Karpas-422 (cell line): ENCODE measurements around the gene SYTL5. TPM values are rescaled to one million over a fixed set of nuclear protein-coding genes. Genes with fewer than 3 reads are reported as not detected.

Experiments used
- DNase-seq: peaks from one replicate; pipeline ENCODE4 v3.0.0-alpha.2; 2015
- H2AFZ ChIP-seq: fragments of 200-600 bp; sonication (generic); 2 replicates; pipeline ENCODE4 v1.6.1; 2014; ENCODE audit warnings: antibody characterized with exemption, low read length, mixed read lengths
- H3K27ac ChIP-seq: fragments of 200-600 bp; sonication (generic); 2 replicates; pipeline ENCODE4 v1.5.1; 2014; ENCODE audit warnings: mild to moderate bottlenecking, low read length, moderate library complexity
- H3K27me3 ChIP-seq: fragments of 200-600 bp; sonication (generic); 2 replicates; pipeline ENCODE4 v1.6.1; 2014; ENCODE audit warnings: low read length, mixed read lengths
- H3K36me3 ChIP-seq: fragments of 200-600 bp; sonication (generic); 2 replicates; pipeline ENCODE4 v1.6.1; 2014; ENCODE audit warnings: low read length, mixed read lengths; ENCODE audit not compliant: insufficient read depth
- H3K4me1 ChIP-seq: fragments of 200-600 bp; sonication (generic); 2 replicates; pipeline ENCODE4 v1.6.1; 2014; ENCODE audit warnings: mild to moderate bottlenecking, low read length, mixed read lengths
- H3K4me2 ChIP-seq: fragments of 200-600 bp; sonication (generic); 2 replicates; pipeline ENCODE4 v1.6.1; 2014; ENCODE audit warnings: low read length, low read depth, mild to moderate bottlenecking; ENCODE audit not compliant: poor library complexity, severe bottlenecking
- H3K4me3 ChIP-seq: fragments of 200-600 bp; sonication (generic); 2 replicates; pipeline ENCODE4 v1.5.1; 2014; ENCODE audit warnings: mild to moderate bottlenecking, antibody characterized with exemption, low read length, mixed read lengths
- H3K79me2 ChIP-seq: fragments of 200-600 bp; sonication (generic); 2 replicates; pipeline ENCODE4 v1.6.1; 2014; ENCODE audit warnings: mild to moderate bottlenecking, low read length, mixed read lengths
- H3K9ac ChIP-seq: fragments of 200-600 bp; sonication (generic); 2 replicates; pipeline ENCODE4 v1.6.0; 2014; ENCODE audit warnings: low read length
- H3K9me2 ChIP-seq: fragments of 200-600 bp; sonication (generic), shearing (Covaris generic); replicated peaks from 2 replicates; pipeline ENCODE4 v1.6.0; 2014; ENCODE audit warnings: mild to moderate bottlenecking, low read length, moderate library complexity; ENCODE audit not compliant: insufficient read depth
- H3K9me3 ChIP-seq: fragments of 300-700, 200-600 bp; sonication (generic); 2 replicates; pipeline ENCODE4 v1.6.1; 2014; ENCODE audit warnings: low read length, mixed read lengths
- H4K20me1 ChIP-seq: fragments of 200-600 bp; sonication (generic); 2 replicates; pipeline ENCODE4 v1.6.1; 2014; ENCODE audit warnings: mild to moderate bottlenecking, antibody characterized with exemption, low read length, low read depth; ENCODE audit not compliant: insufficient read depth
- total RNA-seq: library from RNA; depleted of rRNA; stranded (reverse); fragments of >200 nt; shearing (Covaris generic); gene quantifications from 2 replicates; pipeline ENCODE4 v1.2.3, GENCODE V29; 2014; ENCODE audit warnings: low replicate concordance

Gene SYTL5
- total RNA-seq, 1 experiment from 2014 or later = not detected

GRCh38 chrX:38112566-38112965 lies 106.2 kb downstream of the SYTL5 start:
- no peaks in the 10 kb centered on the region for H3K4me1 ChIP-seq
- no peaks in the 10 kb centered on the region for H4K20me1 ChIP-seq
- no peaks in the 10 kb centered on the region for H3K9me2 ChIP-seq
- H3K27ac ChIP-seq = no peak overlapping the region
- no peak overlapping the region for H3K4me3 ChIP-seq
- no peak overlapping the region for H2AFZ ChIP-seq
- no peaks in the 10 kb centered on the region for H3K79me2 ChIP-seq
- H3K36me3 ChIP-seq = no peaks in the 10 kb centered on the region
- no peak overlapping the region for H3K9ac ChIP-seq
- DNase-seq = no peak
- no peaks in the 10 kb centered on the region for H3K27me3 ChIP-seq
- no peaks in the 10 kb centered on the region for H3K9me3 ChIP-seq
- H3K4me2 ChIP-seq = no peak overlapping the region

GRCh38 chrX:38116706-38117105 lies 110.4 kb downstream of the SYTL5 start:
- H3K9ac ChIP-seq = no peak overlapping the region
- H3K4me3 ChIP-seq = no peak overlapping the region
- no peaks in the 10 kb centered on the region for H3K9me2 ChIP-seq
- H3K9me3 ChIP-seq = no peaks in the 10 kb centered on the region
- no peaks in the 10 kb centered on the region for H3K36me3 ChIP-seq
- H3K27me3 ChIP-seq = no peaks in the 10 kb centered on the region
- no peak overlapping the region for H2AFZ ChIP-seq
- DNase-seq = no peak
- H4K20me1 ChIP-seq = no peaks in the 10 kb centered on the region
- H3K79me2 ChIP-seq = no peaks in the 10 kb centered on the region
- no peak overlapping the region for H3K4me2 ChIP-seq
- no peaks in the 10 kb centered on the region for H3K4me1 ChIP-seq
- H3K27ac ChIP-seq = no peak overlapping the region

- no peaks in the 10 kb centered on the region for H3K4me1 ChIP-seq
- H3K79me2 ChIP-seq = no peaks in the 10 kb centered on the region
- H3K27ac ChIP-seq = no peak overlapping the region
- no peak overlapping the region for H3K4me3 ChIP-seq
- no peak overlapping the region for H3K9ac ChIP-seq
- no peaks in the 10 kb centered on the region for H4K20me1 ChIP-seq
- DNase-seq = no peak
- H3K9me2 ChIP-seq = no peaks in the 10 kb centered on the region
- H2AFZ ChIP-seq = no peak overlapping the region
- no peak overlapping the region for H3K4me2 ChIP-seq
- no peaks in the 10 kb centered on the region for H3K36me3 ChIP-seq
- no peaks in the 10 kb centered on the region for H3K9me3 ChIP-seq
- H3K27me3 ChIP-seq = no peaks in the 10 kb centered on the region
These were observed 111.1 kb downstream of the SYTL5 start for GRCh38 chrX:38117485-38117884.

GRCh38 chrX:38124000-38124399 lies 117.6 kb downstream of the SYTL5 start:
- Histone ChIP-seq H3K27ac (no peak overlapping the region), H3K4me3 (no peak overlapping the region), H2AFZ (no peak overlapping the region), H3K79me2 (no peaks in the 10 kb centered on the region), H3K27me3 (no peaks in the 10 kb centered on the region), H3K4me2 (no peak overlapping the region), H3K9ac (no peak overlapping the region), H4K20me1 (no peaks in the 10 kb centered on the region), H3K36me3 (no peaks in the 10 kb centered on the region), H3K9me2 (no peaks in the 10 kb centered on the region), H3K9me3 (no peaks in the 10 kb centered on the region), H3K4me1 (no peaks in the 10 kb centered on the region)
- DNase-seq = peak; percentile 50

GRCh38 chrX:38126179-38126578 lies 119.8 kb downstream of the SYTL5 start:
- Histone ChIP-seq H4K20me1 (no peaks in the 10 kb centered on the region), H3K36me3 (no peaks in the 10 kb centered on the region), H3K9me2 (no peaks in the 10 kb centered on the region), H3K4me1 (no peaks in the 10 kb centered on the region), H3K27ac (no peak overlapping the region), H3K9me3 (no peaks in the 10 kb centered on the region), H3K9ac (no peak overlapping the region), H3K79me2 (no peaks in the 10 kb centered on the region), H3K27me3 (no peaks in the 10 kb centered on the region), H3K4me3 (no peak overlapping the region), H2AFZ (no peak overlapping the region), H3K4me2 (no peak overlapping the region)
- DNase-seq = no peak

GRCh38 chrX:38127961-38128360 lies 121.6 kb downstream of the SYTL5 start:
- H3K27ac ChIP-seq = no peak overlapping the region
- no peak overlapping the region for H3K4me2 ChIP-seq
- H3K4me1 ChIP-seq = no peaks in the 10 kb centered on the region
- no peak for DNase-seq
- H3K9me2 ChIP-seq = no peaks in the 10 kb centered on the region
- no peak overlapping the region for H3K4me3 ChIP-seq
- no peaks in the 10 kb centered on the region for H3K36me3 ChIP-seq
- no peaks in the 10 kb centered on the region for H3K27me3 ChIP-seq
- no peak overlapping the region for H3K9ac ChIP-seq
- no peaks in the 10 kb centered on the region for H4K20me1 ChIP-seq
- no peak overlapping the region for H2AFZ ChIP-seq
- no peaks in the 10 kb centered on the region for H3K79me2 ChIP-seq
- H3K9me3 ChIP-seq = no peaks in the 10 kb centered on the region

GRCh38 chrX:38129366-38129765 lies 123.0 kb downstream of the SYTL5 start:
- Histone ChIP-seq H3K4me2 (no peak overlapping the region), H3K9me3 (no peaks in the 10 kb centered on the region), H3K9me2 (no peaks in the 10 kb centered on the region), H3K27ac (no peak overlapping the region), H3K4me3 (no peak overlapping the region), H4K20me1 (no peaks in the 10 kb centered on the region), H3K36me3 (no peaks in the 10 kb centered on the region), H3K27me3 (no peaks in the 10 kb centered on the region), H3K4me1 (no peaks in the 10 kb centered on the region), H3K79me2 (no peaks in the 10 kb centered on the region), H3K9ac (no peak overlapping the region), H2AFZ (no peak overlapping the region)
- no peak for DNase-seq

- no peaks in the 10 kb centered on the region for H3K4me1 ChIP-seq
- H2AFZ ChIP-seq = no peak overlapping the region
- H3K36me3 ChIP-seq = no peaks in the 10 kb centered on the region
- H3K4me2 ChIP-seq = no peak overlapping the region
- no peak overlapping the region for H3K4me3 ChIP-seq
- no peaks in the 10 kb centered on the region for H3K27me3 ChIP-seq
- DNase-seq = no peak
- H3K9me2 ChIP-seq = no peaks in the 10 kb centered on the region
- no peaks in the 10 kb centered on the region for H3K9me3 ChIP-seq
- H3K9ac ChIP-seq = no peak overlapping the region
- H4K20me1 ChIP-seq = no peaks in the 10 kb centered on the region
- no peaks in the 10 kb centered on the region for H3K79me2 ChIP-seq
- H3K27ac ChIP-seq = no peak overlapping the region
These were observed 132.0 kb downstream of the SYTL5 start for GRCh38 chrX:38138157-38138891.
